ENCODE data around the gene HGS.

Gene HGS

DNA sequence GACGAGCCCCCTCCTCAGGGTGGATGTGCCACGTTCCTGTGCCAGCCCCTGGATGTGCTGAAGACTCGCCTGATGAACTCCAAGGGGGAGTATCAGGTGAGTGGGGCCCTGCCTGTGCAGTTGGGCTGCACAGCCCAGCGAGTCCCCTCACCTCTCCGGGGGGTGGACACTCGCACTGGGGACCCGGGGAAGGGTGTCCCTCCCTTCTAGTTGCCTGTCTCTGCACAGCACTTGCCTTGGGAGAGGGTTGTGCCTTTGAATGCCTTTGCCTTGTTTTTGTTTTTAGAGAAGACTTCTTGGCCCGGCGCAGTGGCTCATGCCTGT is 33.9 kb downstream of the HGS start:
- no peak for DNase-seq (ENCODE audit: extremely low read depth, low read depth)
- TF ChIP-seq, protein P1, sequence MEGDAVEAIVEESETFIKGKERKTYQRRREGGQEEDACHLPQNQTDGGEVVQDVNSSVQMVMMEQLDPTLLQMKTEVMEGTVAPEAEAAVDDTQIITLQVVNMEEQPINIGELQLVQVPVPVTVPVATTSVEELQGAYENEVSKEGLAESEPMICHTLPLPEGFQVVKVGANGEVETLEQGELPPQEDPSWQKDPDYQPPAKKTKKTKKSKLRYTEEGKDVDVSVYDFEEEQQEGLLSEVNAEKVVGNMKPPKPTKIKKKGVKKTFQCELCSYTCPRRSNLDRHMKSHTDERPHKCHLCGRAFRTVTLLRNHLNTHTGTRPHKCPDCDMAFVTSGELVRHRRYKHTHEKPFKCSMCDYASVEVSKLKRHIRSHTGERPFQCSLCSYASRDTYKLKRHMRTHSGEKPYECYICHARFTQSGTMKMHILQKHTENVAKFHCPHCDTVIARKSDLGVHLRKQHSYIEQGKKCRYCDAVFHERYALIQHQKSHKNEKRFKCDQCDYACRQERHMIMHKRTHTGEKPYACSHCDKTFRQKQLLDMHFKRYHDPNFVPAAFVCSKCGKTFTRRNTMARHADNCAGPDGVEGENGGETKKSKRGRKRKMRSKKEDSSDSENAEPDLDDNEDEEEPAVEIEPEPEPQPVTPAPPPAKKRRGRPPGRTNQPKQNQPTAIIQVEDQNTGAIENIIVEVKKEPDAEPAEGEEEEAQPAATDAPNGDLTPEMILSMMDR (IDR thresholded peaks at IDR 0.05; ENCODE audit: low read depth, low read length) = no peak

DNA sequence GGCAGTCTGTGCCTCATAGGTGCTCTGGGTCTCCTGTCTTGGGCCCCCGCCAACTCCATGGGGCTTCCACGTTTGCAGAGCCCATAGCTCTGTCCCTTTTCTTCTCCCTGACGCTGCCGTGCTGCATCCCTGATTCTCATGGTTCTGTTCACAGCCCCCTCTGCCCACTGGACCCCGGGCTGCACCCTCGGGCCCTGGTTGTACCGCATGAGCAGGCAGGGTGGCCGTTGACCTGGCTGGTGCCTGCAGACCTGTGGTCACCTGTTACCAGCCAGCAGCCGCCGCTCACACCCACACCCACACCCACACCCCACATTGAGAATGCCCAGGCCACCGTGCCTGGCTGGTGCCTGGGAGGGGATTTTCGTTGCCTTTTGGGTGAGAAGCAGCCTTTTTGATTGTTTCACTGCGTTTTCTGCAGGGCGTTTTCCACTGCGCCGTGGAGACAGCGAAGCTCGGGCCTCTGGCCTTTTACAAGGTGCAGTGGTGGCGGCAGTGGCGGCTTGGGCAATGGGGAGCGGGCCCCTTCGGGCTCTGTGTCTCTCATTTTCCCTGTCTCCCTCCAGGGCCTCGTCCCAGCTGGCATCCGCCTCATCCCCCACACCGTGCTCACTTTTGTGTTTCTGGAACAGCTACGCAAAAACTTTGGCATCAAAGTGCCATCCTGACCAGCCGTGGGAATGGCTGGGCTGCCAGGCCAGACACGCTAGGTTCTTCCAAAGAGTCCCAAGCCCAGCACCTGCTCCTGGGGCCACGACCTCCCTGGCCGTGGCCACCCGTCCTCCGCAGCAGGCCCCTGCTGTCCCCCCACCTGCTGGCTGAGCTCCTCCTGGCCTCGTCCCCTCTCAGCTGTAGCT is 35.8 kb downstream of the HGS start:
- no peak for DNase-seq (ENCODE audit: extremely low read depth, low read depth)
- TF ChIP-seq, protein P1 (IDR thresholded peaks at IDR 0.05; ENCODE audit: low read depth, low read length) = no peak

DNA sequence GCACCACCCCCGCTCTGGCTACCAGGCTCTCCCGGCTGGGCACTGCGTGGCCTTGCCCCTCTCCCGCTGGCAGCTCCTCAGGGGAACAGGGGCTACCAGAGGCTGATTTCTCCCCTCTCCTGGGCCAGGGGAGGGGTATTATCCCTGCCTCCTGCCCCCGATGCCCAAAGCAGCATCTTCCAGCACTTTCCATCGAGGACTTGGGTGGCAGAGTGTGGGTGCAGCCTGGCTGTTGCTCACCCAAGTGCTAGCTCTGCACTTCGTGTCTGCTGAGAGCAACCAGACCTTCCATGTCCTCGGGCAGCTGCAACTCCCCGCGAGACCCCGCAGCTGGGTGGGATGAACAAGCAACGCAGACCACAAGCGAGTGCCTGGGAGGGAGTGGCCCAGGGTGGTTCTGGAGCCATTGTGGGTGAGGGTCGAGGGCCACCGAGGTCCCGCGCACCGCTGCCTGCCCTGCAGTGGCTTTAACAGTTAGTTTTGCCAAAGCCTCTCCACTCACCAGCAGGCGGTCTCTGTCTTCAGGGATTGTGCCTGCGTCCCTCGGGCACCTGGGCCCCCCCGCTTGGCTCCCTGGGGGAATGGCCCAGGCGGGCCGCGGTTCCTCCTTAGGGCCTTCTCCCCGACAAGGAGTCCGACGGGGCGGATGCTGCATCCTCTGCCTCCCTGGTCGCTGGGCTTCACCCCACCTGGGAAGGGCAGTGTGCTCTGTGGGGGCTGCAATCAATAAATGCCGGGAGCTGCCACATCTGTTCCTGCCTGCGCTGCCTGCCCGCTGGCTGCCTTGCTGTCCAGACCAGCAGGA is 36.7 kb downstream of the HGS start:
- no peak for DNase-seq (ENCODE audit: extremely low read depth, low read depth)
- TF ChIP-seq, protein P1 (IDR thresholded peaks at IDR 0.05; ENCODE audit: low read depth, low read length) = no peak

DNA sequence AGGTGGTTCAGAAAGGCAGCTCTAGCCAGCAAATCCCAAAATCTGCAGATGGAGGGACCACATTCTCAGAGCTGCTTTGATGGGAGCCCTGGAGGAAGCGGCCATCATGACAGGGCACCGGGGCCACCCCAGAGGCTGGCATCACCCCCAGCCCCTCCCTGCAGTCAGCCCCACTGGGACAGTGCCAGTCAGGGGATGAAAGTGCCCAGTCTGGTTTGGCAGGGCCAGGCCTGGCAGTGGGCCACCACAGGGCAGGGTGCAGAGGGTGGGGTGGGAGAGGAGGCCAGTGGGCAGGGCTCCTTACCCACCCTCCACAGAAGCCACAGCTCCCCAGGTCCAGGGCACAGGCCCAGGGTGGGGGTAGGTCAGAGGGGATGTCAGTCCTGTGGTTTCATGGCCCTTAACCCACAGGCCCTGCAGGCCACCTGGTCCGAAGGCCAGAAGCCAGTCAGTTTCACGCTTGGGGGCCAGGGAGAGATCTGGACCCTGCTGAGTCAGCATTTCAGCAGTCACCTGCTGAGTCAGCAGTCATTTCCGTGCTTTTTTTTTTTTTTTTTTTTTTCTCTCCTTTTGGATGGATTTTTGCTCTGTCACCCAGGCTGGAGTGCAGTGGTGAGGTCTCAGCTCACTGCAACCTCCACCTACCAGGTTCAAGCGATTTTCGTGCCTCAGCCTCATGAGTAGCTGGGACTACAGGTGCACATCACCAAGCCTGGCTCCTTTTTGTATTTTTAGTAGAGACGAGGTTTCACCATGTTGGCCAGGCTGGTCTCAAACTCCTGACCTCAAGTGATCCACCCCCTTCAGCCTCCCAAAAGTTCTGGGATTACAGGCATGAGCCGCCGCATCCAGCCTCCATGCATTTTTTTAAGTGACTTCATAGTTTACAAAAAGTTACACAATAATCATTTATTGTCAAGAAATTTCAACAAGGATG is 38.6 kb downstream of the HGS start:
- DNase-seq (ENCODE audit: extremely low read depth, low read depth) = no peak
- TF ChIP-seq, protein P1 (IDR thresholded peaks at IDR 0.05; ENCODE audit: low read depth, low read length) = no peak

DNA sequence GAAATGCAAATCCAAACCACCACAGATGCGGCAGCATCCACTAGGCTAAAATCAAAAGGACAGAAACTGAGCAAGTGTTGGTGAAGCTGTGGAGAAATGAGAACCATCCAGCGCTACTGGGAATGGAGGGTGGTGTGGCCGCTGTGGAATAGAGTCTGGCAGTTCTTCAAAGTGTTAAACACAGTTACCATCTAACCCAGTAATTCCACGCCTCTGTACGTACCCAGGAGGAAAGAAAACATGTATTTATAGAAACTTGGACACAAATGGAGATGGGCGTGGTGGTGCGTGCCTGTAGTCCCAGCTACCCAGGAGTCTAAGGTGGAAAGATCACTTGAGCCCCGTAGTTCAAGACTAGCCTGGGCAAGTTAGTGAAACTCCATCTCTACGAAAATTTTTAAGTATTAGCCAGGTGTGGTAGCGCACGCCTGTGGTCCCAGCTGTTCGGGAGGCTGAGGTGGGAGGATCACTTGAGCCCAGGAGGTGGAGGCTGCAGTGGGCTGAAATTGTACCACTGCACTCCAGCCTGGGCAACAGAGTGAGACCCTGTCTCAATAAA is 39.9 kb downstream of the HGS start:
- no peak for DNase-seq (ENCODE audit: extremely low read depth, low read depth)
- TF ChIP-seq, protein P1 (IDR thresholded peaks at IDR 0.05; ENCODE audit: low read depth, low read length) = no peak

DNA sequence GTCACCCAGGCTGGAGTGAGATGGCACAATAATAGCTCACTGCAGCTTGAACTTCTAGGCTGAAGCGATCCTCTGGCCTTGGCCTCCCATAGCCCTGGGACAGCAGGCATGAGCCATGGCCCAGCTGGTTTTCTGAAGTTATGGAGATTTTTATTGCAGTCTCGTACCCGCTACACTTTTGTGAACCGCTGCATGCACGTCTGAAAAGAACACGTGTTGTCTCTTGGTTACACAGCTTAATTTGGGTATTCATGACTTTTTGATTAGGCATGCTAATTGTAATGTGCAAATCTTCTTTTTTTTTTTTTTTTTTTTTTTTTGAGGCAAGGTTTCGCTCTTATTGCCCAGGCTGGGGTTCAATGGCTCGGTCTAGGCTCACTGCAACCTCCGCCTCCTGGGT is 41.6 kb downstream of the HGS start:
- no peak for DNase-seq (ENCODE audit: extremely low read depth, low read depth)
- TF ChIP-seq, protein P1 (IDR thresholded peaks at IDR 0.05; ENCODE audit: low read depth, low read length) = no peak
